MCF 10A (cell line): ENCODE data around the gene PUSL1. TPM values are rescaled to one million over a fixed set of nuclear protein-coding genes. Genes with fewer than 3 reads are reported as not detected.

Experiments used
- BruUV-seq: library from RNA; stranded (reverse); fragments of 400-500 nt; replicated peaks from 2 replicates; lab custom pipeline; 2021; lab: Mats Ljungman, UMichigan
- CTCF ChIA-PET: fragments of 300-600 bp; sonication (Branson Sonifier 250); formaldehyde crosslinking; extraction: SDS; loops from one replicate; lab custom pipeline; 2021; ENCODE audit warnings: antibody characterized with exemption, inconsistent platforms; lab: Yijun Ruan, JAX
- POLR2A ChIA-PET: fragments of 300-600, 350-650 bp; sonication (Branson Sonifier 250); formaldehyde crosslinking; extraction: SDS; loops from one replicate; lab custom pipeline; 2020; ENCODE audit warnings: antibody characterized with exemption, inconsistent platforms; lab: Yijun Ruan, JAX
- DNase-seq: peaks from one replicate; pipeline ENCODE4 v3.0.0-alpha.2; 2018; ENCODE audit not compliant: unreplicated experiment
- H3K27ac Mint-ChIP-seq: one replicate; pipeline ENCODE4 v1.8.0; 2022; ENCODE audit warnings: mild to moderate bottlenecking, low read depth, mixed read lengths; ENCODE audit not compliant: unreplicated experiment
- H3K27me3 Mint-ChIP-seq: one replicate; pipeline ENCODE4 v1.8.0; 2022; ENCODE audit warnings: mixed read lengths; ENCODE audit not compliant: insufficient read depth, unreplicated experiment
- H3K36me3 Mint-ChIP-seq: one replicate; pipeline ENCODE4 v1.8.0; 2022; ENCODE audit warnings: mild to moderate bottlenecking, moderate library complexity, mixed read lengths; ENCODE audit not compliant: insufficient read depth, unreplicated experiment
- H3K4me1 Mint-ChIP-seq: one replicate; pipeline ENCODE4 v1.8.0; 2022; ENCODE audit warnings: mixed read lengths; ENCODE audit not compliant: insufficient read depth, unreplicated experiment
- H3K4me3 Mint-ChIP-seq: one replicate; pipeline ENCODE4 v1.8.0; 2022; ENCODE audit warnings: mild to moderate bottlenecking, moderate library complexity, mixed read lengths; ENCODE audit not compliant: unreplicated experiment
- H3K9me3 Mint-ChIP-seq: one replicate; pipeline ENCODE4 v1.8.0; 2022; ENCODE audit warnings: mixed read lengths; ENCODE audit not compliant: unreplicated experiment
- intact Hi-C: fragments of 100-400 bp; cut with micrococcal nuclease; formaldehyde crosslinking; loops from 2 replicates; pipeline ENCODE4 v1.14.1; 2022
- total RNA-seq: library from RNA; stranded (reverse); gene quantifications from 2 replicates; pipeline ENCODE4 v1.2.3, GENCODE V29; 2022
- TF ChIP-seq, protein P1 (sequence below): fragments of 200-600 bp; IDR thresholded peaks from one replicate; pipeline ENCODE4 v1.8.0; 2022; ENCODE audit warnings: antibody characterized with exemption, mild to moderate bottlenecking; ENCODE audit not compliant: unreplicated experiment

The PUSL1 gene
- total RNA-seq, 1 experiment from 2014 or later: 27.4 TPM

DNA sequence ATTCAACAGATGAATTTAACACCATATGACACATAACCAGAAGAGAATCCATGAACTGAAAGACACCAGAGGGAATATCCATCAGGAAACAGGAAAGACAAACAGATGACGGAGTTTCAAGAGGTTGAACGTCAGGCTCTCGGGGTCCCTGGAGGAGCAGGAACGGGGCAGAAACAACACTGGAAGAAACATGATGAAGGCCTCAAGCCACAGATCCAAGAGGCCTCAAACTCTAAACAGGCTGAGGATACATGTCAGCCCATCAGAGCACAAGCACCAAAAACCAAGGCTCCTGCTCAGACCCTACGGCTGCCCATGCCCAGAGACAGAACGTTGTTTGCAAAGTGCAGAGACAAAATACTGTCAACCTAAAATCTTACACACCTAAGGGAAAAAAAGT, 9.0 kb downstream of the PUSL1 start:
- intact Hi-C loops: no loop called here
- peak overlapping the region; percentile 29 for H3K4me3 Mint-ChIP-seq
- BruUV-seq: TSS peak; percentile 44
- H3K36me3 Mint-ChIP-seq: peaks cover 61% of the 10 kb centered on the region
- ChIA-PET POLR2A (interaction anchor here (0.6 to 1.4 kb wide), 6 partner anchors 8 to 349 kb away, joined by 3 to 12 read pairs (median 4); no protein-coding TSS in a partner anchor), CTCF (interaction anchor here (0.7 kb wide), 1 partner anchor 349 kb away, joined by 3 read pairs; no protein-coding TSS in a partner anchor)
- H3K27ac Mint-ChIP-seq: peak overlapping the region; percentile 84
- peaks cover 10% of the 10 kb centered on the region for H3K4me1 Mint-ChIP-seq
- TF ChIP-seq, protein P1, sequence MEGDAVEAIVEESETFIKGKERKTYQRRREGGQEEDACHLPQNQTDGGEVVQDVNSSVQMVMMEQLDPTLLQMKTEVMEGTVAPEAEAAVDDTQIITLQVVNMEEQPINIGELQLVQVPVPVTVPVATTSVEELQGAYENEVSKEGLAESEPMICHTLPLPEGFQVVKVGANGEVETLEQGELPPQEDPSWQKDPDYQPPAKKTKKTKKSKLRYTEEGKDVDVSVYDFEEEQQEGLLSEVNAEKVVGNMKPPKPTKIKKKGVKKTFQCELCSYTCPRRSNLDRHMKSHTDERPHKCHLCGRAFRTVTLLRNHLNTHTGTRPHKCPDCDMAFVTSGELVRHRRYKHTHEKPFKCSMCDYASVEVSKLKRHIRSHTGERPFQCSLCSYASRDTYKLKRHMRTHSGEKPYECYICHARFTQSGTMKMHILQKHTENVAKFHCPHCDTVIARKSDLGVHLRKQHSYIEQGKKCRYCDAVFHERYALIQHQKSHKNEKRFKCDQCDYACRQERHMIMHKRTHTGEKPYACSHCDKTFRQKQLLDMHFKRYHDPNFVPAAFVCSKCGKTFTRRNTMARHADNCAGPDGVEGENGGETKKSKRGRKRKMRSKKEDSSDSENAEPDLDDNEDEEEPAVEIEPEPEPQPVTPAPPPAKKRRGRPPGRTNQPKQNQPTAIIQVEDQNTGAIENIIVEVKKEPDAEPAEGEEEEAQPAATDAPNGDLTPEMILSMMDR: no peak
- H3K9me3 Mint-ChIP-seq: no peaks in the 10 kb centered on the region
- H3K27me3 Mint-ChIP-seq: no peaks in the 10 kb centered on the region
- DNase-seq: no peak

DNA sequence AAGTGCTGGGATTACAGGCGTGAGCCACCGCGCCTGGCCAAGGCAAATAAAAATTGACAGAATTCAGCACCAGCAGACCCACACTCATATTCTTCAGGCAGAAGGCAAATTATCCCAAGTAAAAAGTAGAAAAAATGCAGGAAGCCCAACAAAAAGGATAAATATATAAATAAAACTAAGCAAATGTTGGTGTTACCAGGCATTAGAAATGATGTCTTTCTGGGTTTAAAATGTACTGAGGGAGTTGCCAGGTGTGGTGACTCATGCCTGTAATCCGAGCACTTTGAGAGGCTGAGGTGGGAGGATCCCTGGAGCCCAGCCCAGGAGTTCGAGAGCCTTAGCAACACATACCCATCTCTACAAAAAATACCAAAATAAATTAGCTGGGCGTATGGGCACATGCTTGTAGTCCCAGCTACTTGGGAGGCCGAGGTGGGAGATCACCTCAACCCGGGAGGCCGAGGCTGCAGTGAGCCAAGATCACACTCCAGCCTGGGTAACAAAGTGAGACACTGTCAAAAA, 9.8 kb downstream of the PUSL1 start:
- TSS peak; percentile 7 for BruUV-seq
- H3K27me3 Mint-ChIP-seq: no peaks in the 10 kb centered on the region
- H3K36me3 Mint-ChIP-seq: peaks cover 54% of the 10 kb centered on the region
- ChIA-PET CTCF (interaction anchor here (0.6 kb wide), 1 partner anchor 57 kb away, joined by 3 read pairs; the partner anchor contains the start of gene AURKAIP1), POLR2A (interaction anchor here (0.6 to 1.5 kb wide), 11 partner anchors 8 to 359 kb away, joined by 3 to 12 read pairs (median 4); partner anchors contain the start of genes CCNL2 and NOC2L)
- intact Hi-C loops: no loop called here
- no peaks in the 10 kb centered on the region for H3K9me3 Mint-ChIP-seq
- peak overlapping the region; percentile 84 for H3K27ac Mint-ChIP-seq
- H3K4me1 Mint-ChIP-seq: peaks cover 11% of the 10 kb centered on the region
- DNase-seq: peak; percentile 94
- TF ChIP-seq, protein P1: no peak
- peak overlapping the region; percentile 19 for H3K4me3 Mint-ChIP-seq

DNA sequence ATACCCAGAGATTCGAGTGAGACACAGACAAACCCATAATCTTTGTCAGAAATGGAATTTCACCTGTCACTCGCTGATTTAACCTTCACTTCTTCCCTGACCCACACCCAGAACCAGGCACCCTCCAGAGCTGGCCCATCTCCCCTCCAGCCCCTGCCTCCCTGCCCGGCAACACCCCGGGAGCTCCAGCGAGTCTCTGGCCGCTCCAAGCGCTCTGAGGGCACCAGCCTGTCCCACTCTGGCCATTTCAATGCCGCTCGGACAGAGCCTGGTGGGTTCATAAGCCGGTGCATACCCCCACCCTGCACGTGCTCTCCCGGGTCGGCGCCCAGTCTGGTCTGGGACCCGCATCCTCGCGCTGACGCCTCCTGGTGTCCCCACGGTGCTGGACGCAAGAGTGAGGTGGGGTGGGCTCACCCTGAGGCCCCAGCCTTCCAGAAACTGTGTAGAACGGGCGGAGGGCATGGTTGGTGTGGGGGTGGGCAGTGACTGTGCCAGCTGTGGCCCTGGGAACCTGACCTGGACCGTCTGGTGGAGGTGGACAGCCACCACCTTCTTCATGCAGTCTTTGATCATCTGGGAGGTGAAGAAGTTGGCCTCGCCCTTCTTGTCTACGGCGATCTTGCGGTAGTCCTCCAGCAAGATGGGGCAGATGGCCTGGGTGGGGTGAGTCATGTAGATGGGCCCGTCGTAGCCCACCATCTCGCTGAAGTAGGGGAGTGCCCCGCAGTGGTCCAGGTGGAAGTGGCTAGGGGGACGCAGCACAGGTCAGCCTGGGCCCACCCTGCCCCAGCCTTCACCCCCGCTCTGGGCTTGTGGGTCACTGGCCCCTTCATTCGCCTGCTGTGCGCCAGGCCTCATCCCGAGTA, 10.6 kb downstream of the PUSL1 start:
- intact Hi-C loops: no loop called here
- no peak for DNase-seq
- H3K4me1 Mint-ChIP-seq: peaks cover 18% of the 10 kb centered on the region
- H3K9me3 Mint-ChIP-seq: no peaks in the 10 kb centered on the region
- CTCF ChIA-PET: interaction anchor here (0.6 kb wide), 2 partner anchors 37 to 56 kb away, joined by 3 read pairs; partner anchors contain the start of gene AURKAIP1
- H3K27ac Mint-ChIP-seq: peak overlapping the region; percentile 84
- BruUV-seq: no TSS peak
- H3K27me3 Mint-ChIP-seq: no peaks in the 10 kb centered on the region
- POLR2A ChIA-PET: interaction anchor here (0.7 to 1.5 kb wide), 9 partner anchors 10 to 360 kb away, joined by 3 to 12 read pairs (median 3); partner anchors contain the start of genes CCNL2 and NOC2L
- TF ChIP-seq, protein P1: no peak
- H3K36me3 Mint-ChIP-seq: peaks cover 47% of the 10 kb centered on the region
- H3K4me3 Mint-ChIP-seq: peak overlapping the region; percentile 19

DNA sequence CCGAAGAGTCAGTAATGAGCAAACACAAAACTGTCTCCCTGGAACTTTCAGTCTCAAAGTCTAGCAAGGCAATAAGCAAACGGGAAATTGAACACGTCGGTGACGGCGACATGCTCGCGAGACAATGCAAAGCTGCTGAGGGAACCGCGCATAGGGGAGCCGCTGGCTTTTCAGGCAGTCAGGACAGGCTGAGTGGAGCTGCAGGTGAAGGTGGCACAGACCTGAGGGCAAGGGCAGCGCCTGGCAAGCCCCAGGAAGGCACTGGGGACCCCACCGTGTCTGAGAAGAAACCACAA, 11.2 kb downstream of the PUSL1 start:
- CTCF ChIA-PET: interaction anchor here (0.6 kb wide), 1 partner anchor 38 kb away, joined by 3 read pairs; no protein-coding TSS in a partner anchor

More for the DNA sequence above, 11.2 kb downstream of the PUSL1 start:
- Mint-ChIP-seq H3K9me3 (no peaks in the 10 kb centered on the region), H3K27ac (peak overlapping the region; percentile 69), H3K4me1 (peaks cover 18% of the 10 kb centered on the region), H3K36me3 (peaks cover 48% of the 10 kb centered on the region), H3K27me3 (no peaks in the 10 kb centered on the region), H3K4me3 (no peak overlapping the region)
- no peak for DNase-seq
- POLR2A ChIA-PET: interaction anchor here (0.7 kb wide), 1 partner anchor 15 kb away, joined by 3 read pairs; no protein-coding TSS in a partner anchor
- intact Hi-C loops: no loop called here
- no TSS peak for BruUV-seq
- TF ChIP-seq, protein P1: no peak
